IPS-18c (cell line): Measurements from ENCODE around the gene PIK3C2A.
A peak's percentile ranks its signal among the peaks of the same experiment; 100 is the strongest.
"Not testable (repeated sequence)": the region's sequence is repeated elsewhere in the genome, so short reads cannot be mapped to it uniquely, and the experiment has no call there.

Experiments
- H3K4me3 ChIP-seq: 2 replicates; pipeline ENCODE4 v1.7.0; 2013; ENCODE audit warnings: low read depth, mild to moderate bottlenecking, low read length, moderate library complexity; ENCODE audit not compliant: insufficient read depth
- H3K9me3 ChIP-seq: one replicate; pipeline ENCODE4 v1.6.1; 2013; ENCODE audit warnings: mild to moderate bottlenecking, low read length, moderate library complexity; ENCODE audit not compliant: control insufficient read depth, insufficient read depth

The PIK3C2A gene

GRCh38 chr11:17207317-17208256 lies at the start of gene PIK3C2A:
PIK3C2A (minus strand) TSS chr11:17207986; CDS start chr11:17169741, 38,245 bp downstream.
- Histone ChIP-seq H3K9me3 (no peaks in the 10 kb centered on the region), H3K4me3 (peak within 1 kb of the TSS; percentile 91)

GRCh38 chr11:17257196-17257595 lies 49.4 kb upstream of the PIK3C2A start:
- H3K4me3 ChIP-seq = no peak overlapping the region
- no peaks in the 10 kb centered on the region for H3K9me3 ChIP-seq

- no peaks in the 10 kb centered on the region for H3K9me3 ChIP-seq
- H3K4me3 ChIP-seq = no peak overlapping the region
Observed at GRCh38 chr11:17256512-17256911, 48.7 kb upstream of the PIK3C2A start.

GRCh38 chr11:17252704-17253103 lies 44.9 kb upstream of the PIK3C2A start:
- Histone ChIP-seq H3K4me3 (no peak overlapping the region), H3K9me3 (no peaks in the 10 kb centered on the region)

- no peak overlapping the region for H3K4me3 ChIP-seq
- no peaks in the 10 kb centered on the region for H3K9me3 ChIP-seq
Observed at GRCh38 chr11:17250561-17251350, 43.0 kb upstream of the PIK3C2A start.

- Histone ChIP-seq H3K9me3 (no peaks in the 10 kb centered on the region), H3K4me3 (no peak overlapping the region)
Observed at GRCh38 chr11:17244046-17244445, 36.3 kb upstream of the PIK3C2A start.

GRCh38 chr11:17242954-17243353 lies 35.2 kb upstream of the PIK3C2A start:
- H3K9me3 ChIP-seq, H3K4me3 ChIP-seq: not testable (repeated sequence)

- no peak overlapping the region for H3K4me3 ChIP-seq
- no peaks in the 10 kb centered on the region for H3K9me3 ChIP-seq
Observed at GRCh38 chr11:17240780-17241179, 33.0 kb upstream of the PIK3C2A start.

- H3K4me3 ChIP-seq, H3K9me3 ChIP-seq: not testable (repeated sequence)
Observed at GRCh38 chr11:17239927-17240326, 32.1 kb upstream of the PIK3C2A start.

- no peaks in the 10 kb centered on the region for H3K9me3 ChIP-seq
- no peak overlapping the region for H3K4me3 ChIP-seq
Observed at GRCh38 chr11:17238377-17238776, 30.6 kb upstream of the PIK3C2A start.

- no peak overlapping the region for H3K4me3 ChIP-seq
Observed at GRCh38 chr11:17233101-17233500, 25.3 kb upstream of the PIK3C2A start.

GRCh38 chr11:17230867-17231851 lies 23.4 kb upstream of the PIK3C2A start:
- no peaks in the 10 kb centered on the region for H3K9me3 ChIP-seq
- H3K4me3 ChIP-seq = no peak overlapping the region

More at GRCh38 chr11:17233101-17233500, 25.3 kb upstream of the PIK3C2A start:
- H3K9me3 ChIP-seq = no peaks in the 10 kb centered on the region

- Histone ChIP-seq H3K4me3 (no peak overlapping the region), H3K9me3 (no peaks in the 10 kb centered on the region)
Observed at GRCh38 chr11:17229481-17230152, 21.8 kb upstream of the PIK3C2A start.

GRCh38 chr11:17228186-17228925 lies 20.6 kb upstream of the PIK3C2A start:
- H3K4me3 ChIP-seq, H3K9me3 ChIP-seq: not testable (repeated sequence)

GRCh38 chr11:17224727-17225126 lies 16.9 kb upstream of the PIK3C2A start:
- Histone ChIP-seq H3K4me3 (no peak overlapping the region), H3K9me3 (no peaks in the 10 kb centered on the region)

GRCh38 chr11:17221968-17222367 lies 14.2 kb upstream of the PIK3C2A start:
- Histone ChIP-seq H3K9me3 (no peaks in the 10 kb centered on the region), H3K4me3 (no peak overlapping the region)
